HG02981 (cell line): ENCODE results near the gene ANKRD53.
"Not testable (repeated sequence)": the region's sequence is repeated elsewhere in the genome, so short reads cannot be mapped to it uniquely, and the experiment has no call there.

Experiments
- ATAC-seq: cut with Tn5 transposase; IDR thresholded peaks from one replicate; pipeline ENCODE4 v1.9.1; 2021; ENCODE audit warnings: mild to moderate bottlenecking, moderate library complexity; ENCODE audit not compliant: unreplicated experiment

The ANKRD53 gene

DNA sequence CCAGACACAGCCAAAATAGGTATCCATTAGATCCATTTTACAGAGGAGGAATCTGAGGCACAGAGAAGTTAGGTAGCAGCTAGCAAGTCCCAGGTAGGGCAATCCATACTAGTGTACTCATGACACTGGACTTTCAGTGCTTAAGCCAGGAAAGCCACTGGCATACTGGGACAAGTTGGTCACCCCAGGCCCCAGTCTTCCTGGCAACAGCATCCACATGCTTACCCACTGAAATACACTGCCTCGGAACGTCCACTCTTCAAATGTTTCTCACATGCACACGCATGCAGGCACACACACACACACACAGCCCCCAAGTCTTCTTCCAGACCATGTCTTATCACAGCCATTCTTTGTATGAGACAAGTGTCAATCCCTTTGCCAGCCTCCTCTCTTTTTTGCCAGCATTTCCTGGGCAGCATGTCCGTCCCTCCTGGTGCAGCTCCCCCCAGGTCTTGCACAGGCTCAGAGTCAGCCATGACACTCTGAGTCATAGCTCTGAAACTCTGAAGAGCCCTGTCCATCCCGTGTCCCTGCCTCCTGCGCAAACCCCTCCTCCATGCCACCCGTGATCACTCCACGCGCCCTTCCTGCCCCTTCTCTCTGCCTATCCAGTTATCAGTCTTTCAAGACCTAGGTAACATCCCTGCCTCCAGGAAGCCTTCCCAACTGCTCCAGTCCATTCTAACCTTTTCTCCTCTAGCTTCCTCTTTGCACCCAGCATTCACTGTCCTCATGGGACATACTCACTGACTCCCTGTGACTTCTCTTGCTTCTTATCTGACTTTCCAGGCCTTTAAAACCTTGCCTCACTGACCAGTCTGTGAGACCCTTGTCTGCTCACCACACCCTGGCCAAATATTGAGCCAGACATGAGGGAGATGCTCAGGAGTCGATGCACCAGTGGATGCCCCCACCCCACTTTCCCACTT lies 27.1 kb downstream of the ANKRD53 start:
- ATAC-seq, result no peak

GRCh38 chr2:71006323-71006722 lies 27.9 kb downstream of the ANKRD53 start:
- ATAC-seq, result no peak

- no peak for ATAC-seq
These were observed 28.7 kb downstream of the ANKRD53 start for GRCh38 chr2:71006955-71007799.

DNA sequence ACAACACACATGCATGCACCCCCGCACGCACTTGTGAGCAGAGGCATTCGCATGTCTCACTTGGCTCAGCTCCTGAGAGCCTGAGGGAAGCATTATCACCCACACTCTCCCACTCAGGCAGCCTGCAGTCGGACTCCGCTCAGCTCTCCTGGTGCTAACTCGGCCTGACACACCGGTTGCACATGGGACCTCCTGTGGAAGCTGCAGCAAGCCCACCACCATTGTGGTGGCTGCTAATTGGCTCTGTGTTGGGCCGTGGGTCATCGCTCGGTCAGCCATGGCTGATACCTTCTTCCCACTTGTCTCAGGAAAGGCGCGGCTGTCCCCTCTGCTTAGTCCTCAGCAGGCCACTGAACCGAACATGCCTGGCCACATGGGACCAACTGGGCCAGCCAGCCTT lies 29.9 kb downstream of the ANKRD53 start:
- no peak for ATAC-seq

- not testable (repeated sequence) for ATAC-seq
These were observed 33.4 kb downstream of the ANKRD53 start for GRCh38 chr2:71011786-71012185.

DNA sequence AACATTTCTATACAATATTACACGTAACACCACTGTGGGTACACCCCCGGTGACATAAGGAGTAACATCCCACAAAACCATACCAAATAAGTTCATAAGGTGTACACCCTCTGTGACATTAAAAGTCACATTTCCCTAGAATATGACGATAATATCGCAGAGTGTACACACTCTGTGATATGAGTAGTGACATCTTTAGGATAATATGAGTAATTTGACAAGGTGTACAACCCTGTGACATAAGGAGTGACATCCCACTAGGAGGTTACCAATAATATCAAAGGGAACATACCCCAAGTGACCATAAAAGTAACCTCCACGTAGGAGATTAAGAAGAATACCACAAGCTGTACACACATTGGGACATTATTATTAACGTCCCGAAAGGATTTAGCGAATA lies 40.2 kb downstream of the ANKRD53 start:
- ATAC-seq, result no peak

GRCh38 chr2:71019989-71020388 lies 41.6 kb downstream of the ANKRD53 start:
- not testable (repeated sequence) for ATAC-seq

DNA sequence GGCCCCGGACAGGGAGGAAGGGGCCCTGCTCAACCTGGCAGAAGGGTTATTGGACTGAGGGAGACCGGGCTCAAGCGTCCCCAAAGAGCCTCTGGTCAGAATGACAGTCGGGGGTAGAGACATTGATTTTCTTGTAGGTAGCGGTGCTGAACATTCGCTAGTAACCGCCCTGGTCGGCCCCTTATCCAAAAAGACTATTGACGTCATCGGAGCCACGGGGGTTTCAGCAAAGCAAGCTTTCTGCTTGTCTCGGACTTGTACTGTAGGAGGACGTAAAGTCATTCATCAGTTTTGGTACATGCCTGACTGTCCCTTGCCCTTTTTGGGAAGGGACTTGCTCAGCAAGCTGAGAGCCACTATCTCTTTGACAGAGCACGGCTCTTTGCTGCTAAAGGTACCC lies 43.0 kb downstream of the ANKRD53 start:
- not testable (repeated sequence) for ATAC-seq

GRCh38 chr2:71023553-71024243 lies 45.3 kb downstream of the ANKRD53 start:
- not testable (repeated sequence) for ATAC-seq
